Ovary (tissue), 9 donors: ENCODE results near the gene GMPPB. TPM values are rescaled to one million over a fixed set of nuclear protein-coding genes. Genes with fewer than 3 reads are reported as not detected.

Experiments used
- DNase-seq, 5 donors: peaks; one replicate each; pipeline ENCODE4 v3.0.0-alpha.2; 2019 to 2020
- H3K27ac ChIP-seq, 2 donors: fragments of 200-600 bp; one replicate each; pipeline versions ENCODE4 v1.5.1 to v1.8.0; 2019 to 2022
- H3K27me3 ChIP-seq: fragments of 200-600 bp; one replicate; pipeline ENCODE4 v1.8.0; 2022
- H3K36me3 ChIP-seq: fragments of 200-600 bp; sonication (generic); one replicate; pipeline ENCODE4 v1.5.1; 2019
- H3K4me1 ChIP-seq: one replicate; pipeline ENCODE4 v1.8.1; 2013; ENCODE audit warnings: mild to moderate bottlenecking, moderate library complexity; ENCODE audit not compliant: insufficient read depth
- H3K4me3 ChIP-seq: fragments of 200-600 bp; sonication (generic); one replicate; pipeline ENCODE4 v1.5.1; 2017
- H3K9me3 ChIP-seq, 2 donors: fragments of 200-600 bp in 1 of 2; sonication (generic) in 1 of 2; one replicate each; pipeline versions ENCODE4 v1.5.1 to v1.8.1; 2013 to 2019; ENCODE audit warnings: mild to moderate bottlenecking in 1 of 2, moderate library complexity in 1 of 2
- EP300 ChIP-seq: sonication (generic); formaldehyde crosslinking; IDR thresholded peaks from one replicate; pipeline ENCODE4 v1.6.1; 2017; ENCODE audit warnings: antibody characterized with exemption
- POLR2A ChIP-seq: fragments of 450-650 bp; IDR thresholded peaks from one replicate; pipeline ENCODE4 v1.6.1; 2017; ENCODE audit warnings: antibody characterized with exemption, mild to moderate bottlenecking, moderate library complexity
- WGBS, 3 donors: extraction: QIAGEN DNeasy Blood & Tissue Kit in 1 of 3; methylation state at CpG; one replicate each; pipeline versions ENCODE4 v1.1.5 to v1.1.7; 2013 to 2017; 5-methylcytosine and 5-hydroxymethylcytosine counted together
- intact Hi-C, 4 donors: fragments of 100-400 bp; cut with DNase I; formaldehyde crosslinking; loops; one replicate each; pipeline versions ENCODE4 v1.11.0 to v1.15.1; 2022 to 2023
- polyA plus RNA-seq, 2 donors: library from polyadenylated mRNA; stranded (reverse); fragments of 200-250 nt in 1 of 2; fragments of 350-450 nt in 1 of 2; fragmentation: Illumina TruSeq in 1 of 2; extraction: RNeasy Lipid Tissue Mini Kit (QIAGEN cat#74804) in 1 of 2; gene quantifications; one replicate each; pipeline ENCODE4 v1.2.3, GENCODE V29; 2013 to 2014
- total RNA-seq, 7 donors: library from RNA; depleted of rRNA in 2 of 7; stranded (reverse); fragments of >200 nt in 2 of 7; fragmentation: NEBNext Ultra II Directional in 3 of 7; extraction: Animal tissue kit (Norgen Biotek cat#: 25700) in 3 of 7; gene quantifications; one replicate each; pipeline versions ENCODE4 v1.1.0 to v1.2.4, GENCODE V29; 2016 to 2023
- TF ChIP-seq, protein P1 (sequence below), 3 donors: fragments of 450-650 bp in 2 of 3; fragments of 200-600 bp in 1 of 3; IDR thresholded peaks; one replicate each; pipeline versions ENCODE4 v1.5.1 to v1.8.0; 2016 to 2022; ENCODE audit warnings: antibody characterized with exemption in 3 of 3, mild to moderate bottlenecking in 1 of 3
- donor health status: DM: no; HTN: no; CAD: no; lungs with moderate emphysema.
- donor health status: DM: no; HTN: no; CAD: no.
- donor health status: Bipolar disorder and iron deficiency.
- donor health status: DM: yes; HTN: yes; CAD: no.
- donor health status: DM: no; HTN: no; CAD: no.
- donor health status: DM: yes; HTN: yes; CAD: no.

GMPPB gene
- total and polyA plus RNA-seq, 9 donors = 4.7 to 38.5 (median 25.7) TPM

DNA sequence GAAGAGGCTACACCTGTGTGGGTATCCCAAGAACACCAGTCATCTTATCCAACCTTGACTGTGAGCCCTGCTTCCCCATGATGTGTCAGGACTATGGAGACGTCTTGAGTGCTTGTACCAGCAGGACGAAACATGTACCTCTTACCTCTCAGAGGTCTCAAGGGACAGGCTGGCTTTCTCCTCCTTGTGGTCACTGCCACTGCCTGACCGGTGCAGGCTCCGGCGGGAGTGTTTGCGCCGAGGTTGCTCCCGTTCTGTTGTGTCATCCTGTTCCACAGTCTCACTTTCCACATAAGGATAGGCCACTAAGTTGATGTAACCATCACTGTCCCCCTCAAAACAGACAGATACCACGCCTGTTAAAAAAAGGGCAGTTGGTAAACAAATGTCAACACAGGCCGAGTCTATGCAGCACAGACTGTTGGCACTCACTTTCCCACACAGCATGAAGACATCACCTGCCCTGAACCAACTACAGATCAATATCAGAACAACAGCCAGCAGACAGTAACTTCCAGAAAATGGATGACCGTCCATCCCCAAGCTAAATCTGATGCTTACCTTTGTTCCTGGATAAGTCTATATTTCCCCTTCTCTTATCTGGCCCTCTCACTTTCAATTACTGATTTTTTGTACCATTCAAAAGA, 14.4 kb upstream of the GMPPB start:
- 93 to 96% (median 95%) methylated on average over 11 of the region's 11 CpGs for WGBS, 3 donors
- no peak for DNase-seq
- Histone ChIP-seq H3K27ac (no peak overlapping the region), H3K36me3 (no peaks in the 10 kb centered on the region), H3K4me1 (no peaks in the 10 kb centered on the region), H3K27me3 (no peaks in the 10 kb centered on the region), H3K9me3 (no peaks in the 10 kb centered on the region), H3K4me3 (no peak overlapping the region)
- intact Hi-C loops = no loop called here
- TF ChIP-seq POLR2A (no peak), EP300 (no peak)

DNA sequence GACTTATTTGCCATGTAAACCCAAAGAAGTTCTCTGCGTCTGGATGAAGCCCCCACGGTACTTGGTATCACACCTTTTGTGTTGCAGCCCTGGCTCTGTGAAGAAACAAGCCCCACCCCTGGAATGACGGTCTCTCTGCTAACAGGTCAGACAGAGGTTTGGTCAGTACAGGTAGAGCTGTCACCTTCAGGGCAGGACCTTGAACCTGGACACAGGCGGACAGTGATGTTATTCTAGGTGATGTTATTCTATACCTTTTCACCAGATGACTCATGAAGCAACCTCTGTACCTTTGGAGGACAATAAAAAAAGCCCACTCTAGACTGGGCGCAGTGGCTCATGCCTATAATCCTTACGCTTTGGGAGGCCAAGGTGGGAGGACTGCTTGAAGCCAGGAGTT, 11.0 kb upstream of the GMPPB start:
- intact Hi-C loops = no loop called here
- no peaks in the 10 kb centered on the region for H3K9me3 ChIP-seq
- no peak for DNase-seq
- WGBS, 3 donors = 90 to 91% (median 91%) methylated on average over 6 of the region's 6 CpGs
- H3K4me3 ChIP-seq = no peak overlapping the region
- H3K27me3 ChIP-seq = no peaks in the 10 kb centered on the region
- H3K27ac ChIP-seq = no peak overlapping the region
- no peaks in the 10 kb centered on the region for H3K4me1 ChIP-seq
- no peaks in the 10 kb centered on the region for H3K36me3 ChIP-seq
- TF ChIP-seq, protein P1, sequence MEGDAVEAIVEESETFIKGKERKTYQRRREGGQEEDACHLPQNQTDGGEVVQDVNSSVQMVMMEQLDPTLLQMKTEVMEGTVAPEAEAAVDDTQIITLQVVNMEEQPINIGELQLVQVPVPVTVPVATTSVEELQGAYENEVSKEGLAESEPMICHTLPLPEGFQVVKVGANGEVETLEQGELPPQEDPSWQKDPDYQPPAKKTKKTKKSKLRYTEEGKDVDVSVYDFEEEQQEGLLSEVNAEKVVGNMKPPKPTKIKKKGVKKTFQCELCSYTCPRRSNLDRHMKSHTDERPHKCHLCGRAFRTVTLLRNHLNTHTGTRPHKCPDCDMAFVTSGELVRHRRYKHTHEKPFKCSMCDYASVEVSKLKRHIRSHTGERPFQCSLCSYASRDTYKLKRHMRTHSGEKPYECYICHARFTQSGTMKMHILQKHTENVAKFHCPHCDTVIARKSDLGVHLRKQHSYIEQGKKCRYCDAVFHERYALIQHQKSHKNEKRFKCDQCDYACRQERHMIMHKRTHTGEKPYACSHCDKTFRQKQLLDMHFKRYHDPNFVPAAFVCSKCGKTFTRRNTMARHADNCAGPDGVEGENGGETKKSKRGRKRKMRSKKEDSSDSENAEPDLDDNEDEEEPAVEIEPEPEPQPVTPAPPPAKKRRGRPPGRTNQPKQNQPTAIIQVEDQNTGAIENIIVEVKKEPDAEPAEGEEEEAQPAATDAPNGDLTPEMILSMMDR (IDR thresholded peaks at IDR 0.05) = no peak
- TF ChIP-seq POLR2A = no peak
- no peak for TF ChIP-seq EP300

DNA sequence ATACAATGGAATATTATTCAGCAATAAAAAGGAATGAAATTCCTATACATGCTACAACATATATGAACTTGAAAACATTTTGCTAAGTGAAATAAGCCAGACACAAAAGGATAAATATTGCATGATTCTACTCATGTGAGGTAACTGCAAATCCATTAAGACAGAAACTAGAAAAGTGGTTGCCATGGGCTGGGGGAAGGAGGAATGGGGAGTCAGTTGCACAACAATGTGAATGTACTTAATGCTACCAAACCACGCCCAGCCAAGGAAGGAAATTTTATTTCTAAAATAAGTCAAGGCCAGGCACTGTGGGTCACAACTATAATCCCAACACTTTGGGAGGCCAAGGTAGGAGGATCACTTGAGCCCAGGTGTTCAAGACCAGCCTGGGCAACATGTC, 9.8 kb upstream of the GMPPB start:
- no peak for TF ChIP-seq EP300
- TF ChIP-seq, protein P1 (IDR thresholded peaks at IDR 0.05) = no peak
- TF ChIP-seq POLR2A = no peak
- Histone ChIP-seq H3K27ac (no peak overlapping the region), H3K27me3 (no peaks in the 10 kb centered on the region), H3K36me3 (no peaks in the 10 kb centered on the region), H3K4me3 (no peak overlapping the region), H3K4me1 (no peaks in the 10 kb centered on the region), H3K9me3 (no peaks in the 10 kb centered on the region)
- WGBS, 3 donors = 83 to 100% (median 88%) methylated on average over 1 of the region's 1 CpG
- DNase-seq = no peak
- intact Hi-C loops = no loop called here

DNA sequence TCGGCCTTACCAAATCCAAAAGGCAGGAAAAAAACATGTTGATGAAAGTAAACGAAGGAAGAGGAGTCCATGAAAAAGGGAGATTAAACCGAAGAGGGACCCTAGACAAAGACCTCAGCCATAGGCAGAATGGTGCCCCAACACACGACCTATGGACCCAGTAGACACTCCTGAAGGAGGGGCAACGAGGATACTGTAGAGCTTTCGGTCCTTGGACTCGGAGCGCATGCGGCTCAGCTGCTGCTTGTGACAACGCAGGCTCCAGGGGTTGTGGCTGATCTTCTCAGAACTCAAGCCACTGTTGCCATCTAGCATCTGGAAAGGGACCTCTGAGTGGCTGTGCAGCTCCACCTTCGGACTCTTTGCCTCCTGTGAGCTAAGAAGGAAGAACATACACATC, 8.8 kb upstream of the GMPPB start:
- Histone ChIP-seq H3K4me1 (no peaks in the 10 kb centered on the region), H3K4me3 (no peak overlapping the region), H3K36me3 (no peaks in the 10 kb centered on the region), H3K9me3 (no peaks in the 10 kb centered on the region), H3K27ac (no peak overlapping the region), H3K27me3 (no peaks in the 10 kb centered on the region)
- no peak for TF ChIP-seq EP300
- TF ChIP-seq, protein P1 (IDR thresholded peaks at IDR 0.05) = no peak
- no peak for TF ChIP-seq POLR2A
- intact Hi-C loops = no loop called here
- WGBS, 3 donors = 80 to 90% (median 88%) methylated on average over 11 of the region's 11 CpGs
- DNase-seq = no peak

DNA sequence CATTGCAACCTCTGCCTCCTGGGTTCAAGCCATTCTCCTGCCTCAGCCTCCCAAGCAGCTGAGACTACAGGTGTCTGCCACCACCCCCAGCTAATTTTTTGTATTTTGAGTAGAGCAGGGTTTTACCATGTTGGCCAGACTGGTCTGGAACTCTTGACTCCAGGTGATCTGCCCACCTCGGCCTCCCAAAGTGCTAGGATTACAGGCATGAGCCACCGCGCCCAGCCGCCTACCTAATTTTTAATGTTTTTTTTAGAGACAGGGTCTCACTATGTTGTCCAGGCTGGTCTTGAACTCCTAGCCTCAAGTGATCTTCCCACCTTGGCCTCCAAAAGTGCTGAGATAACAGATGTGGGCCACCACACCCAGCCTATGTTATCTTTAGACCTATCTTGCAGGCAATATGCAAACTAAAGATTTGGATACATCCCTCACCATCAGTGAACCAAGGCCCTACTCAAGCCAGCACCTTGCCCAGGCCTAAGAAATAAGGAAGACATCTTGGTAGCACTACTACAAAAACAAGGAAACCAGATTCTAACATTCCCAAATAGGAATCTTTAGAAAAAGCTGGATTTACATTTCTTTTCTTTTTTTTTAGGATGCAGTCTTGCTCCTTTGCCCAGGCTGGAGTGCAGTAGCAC, 6.3 kb upstream of the GMPPB start:
- TF ChIP-seq POLR2A (no peak), EP300 (no peak)
- TF ChIP-seq, protein P1 (IDR thresholded peaks at IDR 0.05) = no peak
- intact Hi-C loops = no loop called here

More for the DNA sequence above, 6.3 kb upstream of the GMPPB start:
- no peaks in the 10 kb centered on the region for H3K36me3 ChIP-seq
- no peaks in the 10 kb centered on the region for H3K9me3 ChIP-seq
- WGBS, 3 donors = 95 to 100% (median 97%) methylated on average over 4 of the region's 4 CpGs
- no peaks in the 10 kb centered on the region for H3K27me3 ChIP-seq
- H3K27ac ChIP-seq = no peak overlapping the region
- no peak for DNase-seq
- H3K4me3 ChIP-seq = no peak overlapping the region
- H3K4me1 ChIP-seq = no peaks in the 10 kb centered on the region
